Transverse colon (tissue), 3 donors: ENCODE results near the gene ETV7.

Source experiments
- CTCF ChIP-seq, 5 experiments: fragments of 200-600 bp in 3 of 5; fragments of 450-650 bp in 2 of 5; sonication (generic) in 3 of 5; IDR thresholded peaks; 1 replicate in 2 of 5; 2 replicates in 3 of 5; pipeline ENCODE4 v1.5.1; 2016 to 2017; ENCODE audit warnings: antibody characterized with exemption in 5 of 5, inconsistent platforms in 3 of 5, mild to moderate bottlenecking in 2 of 5, moderate library complexity in 1 of 5
- EP300 ChIP-seq: sonication (generic); formaldehyde crosslinking; IDR thresholded peaks from one replicate; pipeline ENCODE4 v1.6.1; 2017; ENCODE audit warnings: antibody characterized with exemption, low read depth
- POLR2A ChIP-seq: fragments of 450-650 bp; IDR thresholded peaks from one replicate; pipeline ENCODE4 v1.6.1; 2016; ENCODE audit warnings: antibody characterized with exemption, mild to moderate bottlenecking, moderate library complexity

- TF ChIP-seq POLR2A: no peak
- TF ChIP-seq CTCF (IDR thresholded peaks at IDR 0.05): no peak
- TF ChIP-seq EP300: no peak
Measured at GRCh38 chr6:36328600-36328999, 58.9 kb downstream of the ETV7 start.
